ENCODE measurements around the gene BLTP2. TPM values are rescaled to one million over a fixed set of nuclear protein-coding genes. Genes with fewer than 3 reads are reported as not detected.
"Not testable (repeated sequence)": the region's sequence is repeated elsewhere in the genome, so short reads cannot be mapped to it uniquely, and the experiment has no call there.

BLTP2 gene
- total RNA-seq, 3 donors from 2014 or later: 167 to 201 (median 183) TPM

DNA sequence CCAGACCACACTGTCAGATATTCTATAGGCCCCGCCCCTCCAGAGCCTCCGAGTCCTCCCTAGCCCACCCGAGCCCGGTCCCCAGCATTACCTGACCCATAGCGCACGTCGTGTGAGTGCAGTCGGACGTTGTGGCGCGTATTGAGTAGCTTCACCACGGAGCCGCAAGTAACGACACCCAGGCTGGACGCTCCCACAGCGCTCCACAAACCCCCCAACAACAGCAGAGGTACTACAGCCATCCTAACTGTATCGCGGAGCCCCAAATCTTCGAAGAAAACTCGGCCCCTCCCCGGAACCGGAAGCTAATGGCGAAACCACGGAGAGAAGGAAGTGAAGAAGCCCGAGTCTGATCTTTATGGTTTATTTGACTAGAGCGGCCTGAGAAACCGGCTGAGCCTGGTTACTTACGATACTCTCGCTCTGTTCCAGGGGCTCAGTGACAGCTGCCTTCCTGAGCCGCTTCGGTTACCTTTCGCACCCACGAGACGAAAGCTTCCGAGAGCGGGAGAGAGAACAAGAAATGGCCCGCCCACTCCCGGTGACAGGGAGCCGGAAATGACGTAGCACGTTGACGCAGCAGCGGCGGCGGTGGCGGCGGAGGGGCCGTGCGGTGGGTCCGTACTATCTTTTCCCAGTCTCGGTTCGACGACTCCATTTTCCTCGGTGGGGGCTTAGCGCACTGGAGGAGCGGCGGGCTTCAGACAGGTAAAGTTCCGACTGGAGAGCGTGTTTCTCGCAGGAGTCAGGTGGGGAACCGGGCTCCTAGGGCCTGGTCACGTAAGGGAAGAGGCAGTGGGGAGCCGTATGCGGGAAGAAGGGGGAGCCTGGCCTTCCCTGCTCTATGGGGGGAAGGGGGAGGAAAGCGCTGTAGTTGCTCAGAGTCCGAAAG lies 16.9 kb upstream of the BLTP2 start, which contains the start of the genes SDF2 and SUPT6H:
TSS of gene SDF2 (minus strand) at position 272 of the 892 bp plus-strand sequence. CDS start at position 242, 30 bp downstream.
TSS of gene SUPT6H (plus strand) at position 571 of the 892 bp plus-strand sequence. CDS start 11,197 bp downstream, outside the sequence.
- H3K4me1 Mint-ChIP-seq (ENCODE audit: low read depth): peaks cover 56% of the 10 kb centered on the region
- peak within 1 kb of the TSS; percentile 100 for H3K4me3 Mint-ChIP-seq
- peak; percentile 95 for DNase-seq
- H3K36me3 Mint-ChIP-seq (ENCODE audit: insufficient read depth): peaks cover 28% of the 10 kb centered on the region
- no peaks in the 10 kb centered on the region for H3K9me3 Mint-ChIP-seq
- no peaks in the 10 kb centered on the region for H3K27me3 Mint-ChIP-seq (ENCODE audit: low read depth)
- peak; percentile 88 to 89 for ATAC-seq

DNA sequence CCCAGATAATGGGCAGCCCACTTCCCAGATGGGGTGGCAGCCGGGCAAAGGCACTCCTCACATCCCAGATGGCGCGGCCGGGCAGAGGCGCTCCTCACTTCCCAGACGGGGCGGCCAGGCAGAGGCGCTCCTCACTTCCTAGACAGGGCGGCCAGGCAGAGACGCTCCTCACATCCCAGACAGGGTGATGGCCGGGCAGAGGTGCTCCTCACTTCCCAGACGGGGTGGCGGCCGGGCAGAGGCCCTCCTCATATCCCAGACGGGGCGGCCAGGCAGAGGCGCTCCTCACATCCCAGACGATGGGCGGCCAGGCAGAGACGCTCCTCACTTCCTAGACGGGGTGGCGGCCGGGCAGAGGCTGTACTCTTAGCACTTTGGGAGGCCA lies 14.5 kb upstream of the BLTP2 start:
- ATAC-seq; H3K27me3 Mint-ChIP-seq (ENCODE audit: low read depth); H3K9me3 Mint-ChIP-seq; DNase-seq: not testable (repeated sequence)
- Mint-ChIP-seq H3K4me1 (ENCODE audit: low read depth) (peaks cover 40% of the 10 kb centered on the region), H3K36me3 (ENCODE audit: insufficient read depth) (peaks cover 22% of the 10 kb centered on the region), H3K4me3 (peak overlapping the region; percentile 100)

DNA sequence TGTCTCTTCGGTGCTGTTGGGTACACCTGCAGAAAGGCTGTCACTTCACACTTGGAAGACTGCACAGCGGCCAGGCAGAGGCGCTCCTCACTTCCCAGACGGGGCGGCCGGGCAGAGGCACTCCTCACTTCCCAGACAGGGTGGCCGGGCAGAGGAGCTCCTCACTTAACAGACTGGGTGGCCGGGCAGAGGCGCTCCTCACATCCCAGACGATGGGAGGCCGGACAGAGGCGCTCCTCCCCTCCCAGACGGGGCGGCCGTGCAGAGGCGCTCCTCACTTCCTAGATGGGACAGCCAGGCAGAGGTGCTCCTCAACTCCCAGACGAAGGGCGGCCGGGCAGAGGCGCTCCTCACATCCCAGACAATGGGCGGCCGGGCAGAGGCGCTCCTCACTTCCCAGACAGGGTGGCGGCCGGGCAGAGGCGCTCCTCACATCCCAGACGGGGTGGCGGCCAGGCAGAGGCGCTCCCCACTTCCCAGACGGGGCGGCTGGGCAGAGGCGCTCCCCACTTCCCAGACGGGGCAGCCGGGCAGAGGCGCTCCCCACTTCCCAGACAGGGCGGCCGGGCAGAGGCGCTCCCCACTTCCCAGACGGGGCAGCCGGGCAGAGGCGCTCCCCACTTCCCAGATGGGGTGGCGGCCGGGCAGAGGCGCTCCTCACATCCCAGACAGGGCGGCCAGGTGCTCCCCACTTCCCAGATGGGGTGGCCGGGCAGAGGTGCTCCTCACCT lies 14.0 kb upstream of the BLTP2 start:
- H3K36me3 Mint-ChIP-seq (ENCODE audit: insufficient read depth): peaks cover 18% of the 10 kb centered on the region
- H3K4me3 Mint-ChIP-seq: not testable (repeated sequence)
- H3K4me1 Mint-ChIP-seq (ENCODE audit: low read depth): peaks cover 34% of the 10 kb centered on the region

DNA sequence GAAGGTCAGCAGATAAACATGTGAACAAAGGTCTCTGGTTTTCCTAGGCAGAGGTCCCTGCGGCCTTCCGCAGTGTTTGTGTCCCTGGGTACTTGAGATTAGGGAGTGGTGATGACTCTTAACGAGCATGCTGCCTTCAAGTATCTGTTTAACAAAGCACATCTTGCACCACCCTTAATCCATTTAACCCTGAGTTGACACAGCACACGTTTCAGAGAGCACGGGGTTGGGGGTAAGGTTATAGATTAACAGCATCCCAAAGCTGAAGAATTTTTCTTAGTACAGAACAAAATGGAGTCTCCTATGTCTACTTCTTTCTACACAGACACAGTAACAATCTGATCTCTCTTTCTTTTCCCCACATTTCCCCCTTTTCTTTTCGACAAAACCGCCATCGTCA lies 13.4 kb upstream of the BLTP2 start:
- not testable (repeated sequence) for ATAC-seq
- peaks cover 14% of the 10 kb centered on the region for H3K36me3 Mint-ChIP-seq (ENCODE audit: insufficient read depth)

More for the DNA sequence above, 14.0 kb upstream of the BLTP2 start:
- H3K27me3 Mint-ChIP-seq (ENCODE audit: low read depth); DNase-seq; ATAC-seq; H3K9me3 Mint-ChIP-seq: not testable (repeated sequence)

DNA sequence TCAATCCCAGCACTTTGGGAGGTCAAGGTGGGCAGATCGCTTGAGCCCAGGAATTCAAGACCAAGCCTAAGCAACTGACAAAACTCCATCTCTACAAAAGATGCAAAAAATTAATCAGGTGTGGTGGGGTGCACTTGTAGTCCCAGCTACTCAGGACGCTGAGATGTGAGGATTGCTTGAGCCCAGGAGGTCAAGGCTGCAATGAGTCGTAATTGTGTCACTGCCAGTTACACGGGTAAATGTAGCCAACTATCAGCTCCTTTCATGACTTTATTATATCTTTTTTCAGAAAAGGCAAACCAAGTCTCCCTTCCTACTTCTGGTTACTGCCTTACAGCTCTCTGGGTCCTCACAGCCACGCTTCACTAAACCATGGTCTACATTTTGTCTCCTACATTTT lies 12.8 kb upstream of the BLTP2 start:
- ATAC-seq: no peak
- Mint-ChIP-seq H3K36me3 (ENCODE audit: insufficient read depth) (peaks cover 12% of the 10 kb centered on the region), H3K9me3 (no peaks in the 10 kb centered on the region), H3K4me3 (no peak overlapping the region), H3K27me3 (ENCODE audit: low read depth) (no peaks in the 10 kb centered on the region), H3K4me1 (ENCODE audit: low read depth) (peaks cover 28% of the 10 kb centered on the region)
- DNase-seq: no peak

More for the DNA sequence above, 13.4 kb upstream of the BLTP2 start:
- peaks cover 30% of the 10 kb centered on the region for H3K4me1 Mint-ChIP-seq (ENCODE audit: low read depth)
- H3K9me3 Mint-ChIP-seq; DNase-seq; H3K4me3 Mint-ChIP-seq; H3K27me3 Mint-ChIP-seq (ENCODE audit: low read depth): not testable (repeated sequence)

DNA sequence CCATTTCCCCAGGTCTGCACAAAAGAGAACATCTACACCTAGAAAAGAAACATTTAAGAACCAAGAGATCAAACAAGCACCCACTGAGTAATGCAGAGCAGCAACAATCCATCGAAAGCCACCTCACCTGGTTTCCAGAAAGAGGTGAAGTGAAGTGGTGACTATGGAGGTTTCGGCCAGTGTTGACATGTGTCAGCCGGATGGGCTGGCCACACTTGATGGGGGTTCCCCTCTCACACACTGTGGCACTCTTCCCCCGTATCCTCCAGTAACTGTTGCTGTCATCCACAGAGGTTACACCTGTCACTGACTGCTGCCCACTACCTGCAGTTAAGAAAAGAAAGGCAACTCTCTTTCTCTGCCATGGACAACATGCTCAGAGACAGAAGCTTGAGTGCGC lies 10.2 kb upstream of the BLTP2 start:
- Mint-ChIP-seq H3K27me3 (ENCODE audit: low read depth) (no peaks in the 10 kb centered on the region), H3K4me3 (no peak overlapping the region), H3K9me3 (no peaks in the 10 kb centered on the region), H3K4me1 (ENCODE audit: low read depth) (peaks cover 14% of the 10 kb centered on the region), H3K36me3 (ENCODE audit: insufficient read depth) (peaks cover 8% of the 10 kb centered on the region)
- no peak for ATAC-seq
- DNase-seq: no peak

DNA sequence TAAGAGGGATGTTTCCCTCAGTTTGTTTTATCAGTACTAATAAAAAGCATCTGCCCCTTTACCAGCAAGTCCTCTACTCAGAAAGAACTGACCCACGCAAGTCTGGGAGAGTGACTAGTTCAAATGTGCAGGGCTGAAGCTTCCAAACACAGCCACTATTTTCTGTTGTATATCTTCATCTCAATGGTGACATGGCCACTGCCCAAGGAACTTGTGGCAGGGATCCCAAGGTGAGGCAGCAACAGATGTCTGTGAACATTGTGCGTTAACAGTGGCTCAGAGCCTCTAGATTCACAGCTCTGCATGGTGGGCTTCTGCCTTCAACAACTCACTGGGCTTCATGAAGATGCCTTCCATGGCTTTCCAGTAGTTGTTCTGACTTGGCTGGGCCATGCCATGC lies 3.7 kb upstream of the BLTP2 start:
- Mint-ChIP-seq H3K36me3 (ENCODE audit: insufficient read depth) (peaks cover 17% of the 10 kb centered on the region), H3K4me1 (ENCODE audit: low read depth) (peaks cover 27% of the 10 kb centered on the region), H3K4me3 (no peak overlapping the region), H3K27me3 (ENCODE audit: low read depth) (no peaks in the 10 kb centered on the region), H3K9me3 (no peaks in the 10 kb centered on the region)
- ATAC-seq: no peak
- no peak for DNase-seq

DNA sequence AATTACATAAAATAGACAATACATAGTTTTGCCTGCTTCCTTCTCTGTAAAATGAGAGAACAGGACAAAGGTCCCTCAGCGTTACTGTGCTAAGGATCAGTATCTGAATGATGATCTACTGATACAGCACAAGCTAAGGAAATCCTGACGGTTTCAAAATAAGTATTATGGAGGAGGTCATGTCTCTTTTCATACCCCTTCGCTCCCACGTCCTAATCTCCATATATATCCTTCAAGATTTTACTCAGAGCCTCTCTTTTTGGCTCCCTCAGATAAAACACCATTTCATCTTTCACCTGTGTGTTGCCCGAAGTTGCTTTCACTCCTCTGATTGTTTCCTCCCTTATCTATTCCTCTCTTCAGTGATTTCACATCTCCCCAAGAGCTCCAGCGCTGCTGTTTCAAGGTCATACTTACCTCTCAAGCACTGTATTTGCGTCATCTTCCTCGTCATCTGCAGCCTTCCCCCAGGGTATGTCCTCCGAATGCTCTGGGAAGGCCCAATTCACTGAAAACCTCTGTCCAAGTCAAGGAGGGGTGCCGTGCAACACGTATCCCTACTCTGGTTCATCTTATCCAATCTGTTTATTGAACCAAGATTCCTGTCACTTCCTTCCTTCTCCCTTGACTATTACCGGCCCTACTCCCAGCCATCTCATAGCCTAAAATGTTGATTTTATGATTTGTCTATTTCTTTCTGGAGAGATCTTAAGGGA lies 1.2 kb upstream of the BLTP2 start:
- peak overlapping the region; percentile 97 for H3K4me3 Mint-ChIP-seq
- ATAC-seq (no peak), DNase-seq (no peak)
- H3K4me1 Mint-ChIP-seq (ENCODE audit: low read depth): peaks cover 34% of the 10 kb centered on the region
- H3K27me3 Mint-ChIP-seq (ENCODE audit: low read depth): no peaks in the 10 kb centered on the region
- H3K36me3 Mint-ChIP-seq (ENCODE audit: insufficient read depth): peaks cover 26% of the 10 kb centered on the region
- no peaks in the 10 kb centered on the region for H3K9me3 Mint-ChIP-seq

DNA sequence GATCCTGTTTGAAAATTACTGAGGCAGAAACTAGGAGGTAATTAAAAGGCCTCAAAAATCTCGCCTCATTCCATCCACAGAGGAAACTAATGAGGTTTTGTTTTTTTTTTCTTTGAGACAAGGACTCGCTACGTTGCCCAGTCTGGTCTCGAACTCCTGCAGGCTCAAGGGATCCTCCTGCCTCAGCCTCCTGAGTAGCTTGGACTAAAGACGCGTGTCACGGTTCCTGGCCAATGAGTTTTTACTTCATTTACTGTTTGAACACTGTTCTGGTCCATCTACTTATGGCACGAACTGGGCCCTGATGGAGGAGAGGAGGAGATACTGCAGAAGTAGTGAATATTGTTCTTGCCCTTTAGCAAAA lies 600 bp upstream of the BLTP2 start:
- Mint-ChIP-seq H3K4me3 (peak overlapping the region; percentile 97), H3K36me3 (ENCODE audit: insufficient read depth) (peaks cover 27% of the 10 kb centered on the region), H3K27me3 (ENCODE audit: low read depth) (no peaks in the 10 kb centered on the region), H3K9me3 (no peaks in the 10 kb centered on the region), H3K4me1 (ENCODE audit: low read depth) (peaks cover 36% of the 10 kb centered on the region)
- ATAC-seq: no peak
- DNase-seq: no peak

DNA sequence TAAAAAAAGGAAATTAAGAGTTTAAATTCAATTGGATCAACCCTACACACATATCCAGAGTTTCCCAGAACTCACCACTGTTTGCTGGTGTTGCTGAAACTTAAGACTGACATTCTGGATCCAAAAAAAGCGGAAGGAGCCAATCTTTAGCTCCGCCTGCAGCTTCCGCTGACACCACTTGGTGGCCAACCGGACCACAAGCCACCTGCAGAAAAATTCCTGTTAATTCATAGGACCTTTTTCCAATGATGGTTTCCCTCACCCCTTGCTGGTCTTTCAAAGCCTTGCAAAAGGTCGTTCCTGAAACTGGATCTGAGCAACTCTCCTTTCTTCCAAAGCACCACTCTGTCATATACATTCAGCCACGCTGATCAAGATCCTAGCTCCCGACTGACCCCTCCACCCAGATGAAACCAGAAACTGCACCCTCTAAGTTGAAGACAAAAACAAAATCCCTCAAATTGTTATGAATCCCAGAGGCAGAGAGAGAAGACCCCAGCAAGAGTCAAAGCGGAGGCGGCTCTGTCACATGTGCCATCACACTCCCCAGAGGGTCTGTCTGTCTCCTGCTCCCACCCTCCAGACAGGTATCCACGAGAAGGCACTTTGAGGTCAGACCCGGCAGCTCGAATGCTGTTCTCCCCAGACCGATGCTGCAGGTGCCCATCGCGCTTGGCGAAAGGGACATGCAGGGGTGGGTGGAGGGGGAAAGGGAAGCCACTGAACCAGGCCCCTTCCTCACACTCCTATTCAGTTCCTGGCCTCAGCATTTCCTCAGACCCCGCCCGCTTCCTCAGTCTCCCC lies 773 bp downstream of the BLTP2 start:
- H3K4me1 Mint-ChIP-seq (ENCODE audit: low read depth): peaks cover 36% of the 10 kb centered on the region
- peak overlapping the region; percentile 97 for H3K4me3 Mint-ChIP-seq
- DNase-seq: no peak
- H3K36me3 Mint-ChIP-seq (ENCODE audit: insufficient read depth): peaks cover 35% of the 10 kb centered on the region
- no peaks in the 10 kb centered on the region for H3K27me3 Mint-ChIP-seq (ENCODE audit: low read depth)
- peak; percentile 1 to 7 for ATAC-seq
- no peaks in the 10 kb centered on the region for H3K9me3 Mint-ChIP-seq

DNA sequence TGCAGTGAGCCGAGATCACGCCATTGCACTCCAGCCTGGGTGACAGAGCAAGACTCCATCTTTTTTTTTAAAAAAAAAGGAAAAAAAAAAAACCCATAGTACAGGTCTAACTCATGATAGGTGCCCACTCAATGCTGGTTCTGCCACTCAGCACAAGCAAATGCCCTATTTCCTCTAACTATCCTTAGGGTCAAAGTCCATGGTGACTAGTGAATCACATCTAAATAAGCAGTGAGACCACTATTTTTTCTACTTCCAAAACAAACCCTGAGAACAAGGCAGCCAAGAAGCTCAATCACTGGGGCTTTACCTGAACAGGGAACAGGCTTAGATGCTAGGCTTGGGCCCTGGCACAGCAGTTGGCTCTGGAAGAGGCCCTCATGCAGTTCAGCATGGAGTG lies 3.4 kb downstream of the BLTP2 start:
- Mint-ChIP-seq H3K4me1 (ENCODE audit: low read depth) (peaks cover 38% of the 10 kb centered on the region), H3K36me3 (ENCODE audit: insufficient read depth) (peaks cover 48% of the 10 kb centered on the region), H3K4me3 (no peak overlapping the region), H3K9me3 (no peaks in the 10 kb centered on the region), H3K27me3 (ENCODE audit: low read depth) (no peaks in the 10 kb centered on the region)
- DNase-seq: no peak
- ATAC-seq: no peak

DNA sequence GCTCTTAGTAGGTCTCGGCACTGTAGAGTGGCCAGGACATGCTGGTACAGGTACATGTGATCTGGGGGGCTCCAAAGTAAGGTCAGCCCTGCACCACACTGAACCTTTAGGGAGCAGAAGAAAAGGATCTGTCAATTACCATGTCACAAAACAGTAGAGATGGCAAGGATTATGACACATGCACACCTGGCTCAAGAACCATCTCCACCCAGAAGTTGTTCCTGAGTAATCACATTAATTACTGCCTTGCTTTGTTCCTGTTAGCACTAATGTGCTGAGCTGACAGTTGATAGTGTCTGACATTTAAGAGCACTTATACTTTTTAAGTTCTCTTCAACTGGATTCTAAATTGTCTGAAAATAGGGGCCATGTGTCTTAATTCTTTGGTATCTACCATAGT lies 9.5 kb downstream of the BLTP2 start:
- Mint-ChIP-seq H3K4me3 (no peak overlapping the region), H3K36me3 (ENCODE audit: insufficient read depth) (peaks cover 73% of the 10 kb centered on the region), H3K27me3 (ENCODE audit: low read depth) (no peaks in the 10 kb centered on the region), H3K9me3 (no peaks in the 10 kb centered on the region), H3K4me1 (ENCODE audit: low read depth) (peaks cover 16% of the 10 kb centered on the region)
- DNase-seq (no peak), ATAC-seq (no peak)

DNA sequence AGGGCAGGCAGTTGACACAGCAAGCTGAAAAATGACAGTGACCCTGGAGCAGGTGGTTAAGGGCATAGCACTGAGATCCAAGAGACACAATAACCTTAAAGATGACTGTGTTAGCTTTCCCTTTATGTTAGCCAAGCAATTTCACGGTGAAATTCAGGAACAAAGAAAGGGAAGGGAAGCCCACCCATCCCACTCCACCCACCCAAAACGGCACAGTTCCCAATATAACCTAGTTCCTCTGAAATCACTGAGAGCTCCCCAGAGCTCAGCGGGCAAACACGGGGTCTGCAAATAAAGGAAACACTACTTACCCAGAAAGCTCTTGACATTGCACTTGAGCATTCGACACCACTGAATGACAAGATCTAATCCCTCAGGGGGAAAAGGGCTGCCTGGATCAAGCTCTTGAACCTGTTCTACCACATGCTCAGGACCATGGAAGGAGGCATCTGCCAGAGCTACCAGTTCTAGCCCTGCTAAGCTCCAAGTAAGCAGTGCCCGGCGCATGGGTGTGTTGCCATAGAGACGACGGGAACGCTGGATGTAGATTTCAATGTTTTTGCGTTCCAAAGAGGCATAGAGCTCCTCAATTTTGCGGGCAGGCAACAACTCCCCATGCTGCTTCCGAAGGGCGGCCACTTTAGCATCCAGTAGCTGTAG lies 10.6 kb downstream of the BLTP2 start:
- Mint-ChIP-seq H3K27me3 (ENCODE audit: low read depth) (no peaks in the 10 kb centered on the region), H3K4me1 (ENCODE audit: low read depth) (peaks cover 16% of the 10 kb centered on the region), H3K36me3 (ENCODE audit: insufficient read depth) (peaks cover 65% of the 10 kb centered on the region), H3K9me3 (no peaks in the 10 kb centered on the region), H3K4me3 (no peak overlapping the region)
- ATAC-seq (no peak), DNase-seq (no peak)

Data from activated T-cell treated with anti-CD3 and anti-CD28 coated beads, Interleukin-2, amount 50 U/mL, for 4 hours (primary cell).